ENCODE results near the gene AXL.

Gene AXL

DNA sequence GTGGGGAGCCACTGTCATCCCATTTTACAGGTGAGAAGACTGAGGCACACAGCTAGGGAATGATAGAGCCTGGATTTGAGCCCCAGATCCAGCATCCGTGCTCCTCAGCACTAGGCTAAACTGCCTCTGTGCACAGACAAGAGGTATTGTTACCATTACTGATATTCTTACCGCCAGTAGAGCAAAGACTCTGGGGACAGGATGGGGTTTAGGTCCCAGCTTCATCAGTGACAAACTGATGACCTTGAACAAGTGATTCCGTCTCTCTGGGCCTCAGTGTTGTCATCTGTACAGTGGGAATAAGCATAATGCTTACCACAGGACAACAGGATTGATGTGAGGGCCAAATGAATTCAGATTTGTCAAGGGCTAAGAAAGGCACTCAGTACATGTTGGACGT is 16.5 kb downstream of the AXL start:
- no peak for ATAC-seq
- no peak for DNase-seq

DNA sequence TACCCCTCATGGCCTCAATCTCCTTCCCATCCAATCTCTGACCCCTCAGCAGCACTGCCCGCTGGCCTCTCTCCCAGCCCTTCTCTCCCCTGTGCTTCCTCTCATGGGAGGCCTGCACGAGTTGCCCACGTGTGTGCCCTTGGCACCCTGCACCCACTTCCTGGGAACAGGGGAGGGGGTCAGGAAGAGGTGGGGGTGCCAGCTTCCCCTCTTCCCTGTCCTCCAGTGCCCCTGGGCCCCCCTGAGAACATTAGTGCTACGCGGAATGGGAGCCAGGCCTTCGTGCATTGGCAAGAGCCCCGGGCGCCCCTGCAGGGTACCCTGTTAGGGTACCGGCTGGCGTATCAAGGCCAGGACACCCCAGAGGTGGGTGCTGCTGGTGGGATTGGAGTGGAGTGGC is 19.2 kb downstream of the AXL start:
- no peak for ATAC-seq
- no peak for DNase-seq

GRCh38 chr19:41239363-41239762 is 20.3 kb downstream of the AXL start:
- no peak for DNase-seq
- ATAC-seq = no peak

DNA sequence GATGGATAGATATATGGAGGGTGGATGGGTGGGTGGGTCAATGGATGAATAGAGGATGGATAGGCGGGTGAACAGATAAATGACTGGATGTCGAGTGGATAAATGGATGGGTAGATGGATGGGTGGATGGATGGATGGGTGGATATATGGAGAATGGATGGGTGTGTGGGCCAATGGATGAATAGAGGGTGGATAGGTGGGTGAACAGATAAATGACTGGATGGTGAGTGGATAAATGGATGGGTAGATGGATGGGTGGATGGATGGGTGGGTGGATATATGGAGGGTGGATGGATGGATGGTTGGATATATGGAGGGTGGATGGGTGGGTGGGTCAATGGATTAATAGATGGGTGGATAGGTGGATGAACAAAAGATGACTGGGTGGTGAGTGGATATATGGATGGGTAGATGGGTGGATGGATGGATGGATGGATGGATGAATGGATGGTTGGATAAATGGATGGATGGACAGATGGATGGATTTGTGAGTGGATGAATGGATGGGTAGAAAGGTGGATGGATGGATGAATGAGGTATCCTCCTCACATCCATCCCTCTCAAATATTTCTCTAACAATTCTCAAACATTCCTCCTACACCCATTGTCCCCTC is 21.0 kb downstream of the AXL start:
- no peak for ATAC-seq
- no peak for DNase-seq

DNA sequence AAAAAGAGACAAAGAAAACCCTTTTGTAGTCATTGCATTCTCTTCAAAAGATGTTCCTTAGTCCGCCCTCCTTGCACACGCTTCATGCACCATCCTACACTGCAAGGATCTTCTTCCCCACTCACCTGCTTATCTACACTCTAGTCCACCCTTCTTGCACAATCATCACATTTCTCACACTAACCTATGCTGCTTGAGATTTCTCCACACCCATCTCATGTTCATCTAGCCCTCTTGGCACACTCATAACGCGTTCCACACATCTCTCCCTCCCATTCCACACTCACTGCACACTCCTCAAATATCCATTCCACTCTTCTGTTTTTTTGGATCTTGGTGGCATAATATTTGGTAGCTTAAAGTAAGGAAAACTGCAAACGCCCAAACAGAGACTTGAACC is 22.8 kb downstream of the AXL start:
- DNase-seq = no peak
- no peak for ATAC-seq

DNA sequence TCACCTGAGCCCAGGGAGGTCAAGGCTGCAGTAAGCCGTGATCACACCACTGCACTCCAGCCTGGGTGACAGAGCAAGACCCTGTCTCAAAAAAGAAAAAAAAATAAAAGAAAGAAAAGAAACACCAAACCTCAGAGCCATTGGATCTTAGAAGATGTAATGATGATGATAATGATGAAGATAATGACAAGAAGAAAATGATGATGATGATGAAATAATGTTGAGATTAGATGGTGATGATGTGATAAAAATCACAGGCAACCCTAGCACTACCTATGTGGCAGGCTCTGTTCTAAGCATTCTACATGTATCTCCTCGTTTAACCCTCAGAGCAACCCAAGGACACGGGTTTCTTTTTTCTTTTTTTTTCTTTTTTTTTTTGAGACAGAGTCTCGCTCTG is 25.1 kb downstream of the AXL start:
- no peak for ATAC-seq
- no peak for DNase-seq

DNA sequence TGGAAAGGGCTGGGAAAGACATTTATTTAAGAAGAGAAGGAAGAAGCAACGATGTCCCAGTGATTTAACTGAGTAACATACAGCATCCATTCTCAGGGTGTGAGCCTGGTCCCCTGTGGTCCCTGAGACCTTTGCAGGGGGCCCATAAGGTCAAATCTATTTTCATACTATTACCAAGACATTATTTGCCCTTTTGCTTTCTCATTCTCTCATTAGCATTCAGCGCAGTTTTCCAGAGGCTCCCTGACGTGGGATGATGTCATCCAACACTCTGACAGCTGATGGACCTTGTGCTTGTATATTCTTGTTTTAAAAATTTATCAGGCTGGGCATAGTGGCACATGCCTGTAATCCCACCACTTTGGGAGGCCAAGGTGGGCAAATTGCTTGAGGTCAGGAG is 26.8 kb downstream of the AXL start:
- ATAC-seq (peak; percentile 53), DNase-seq (no peak)

- DNase-seq (no peak), ATAC-seq (peak; percentile 38)
Observed at GRCh38 chr19:41248895-41249294, 29.9 kb downstream of the AXL start.

DNA sequence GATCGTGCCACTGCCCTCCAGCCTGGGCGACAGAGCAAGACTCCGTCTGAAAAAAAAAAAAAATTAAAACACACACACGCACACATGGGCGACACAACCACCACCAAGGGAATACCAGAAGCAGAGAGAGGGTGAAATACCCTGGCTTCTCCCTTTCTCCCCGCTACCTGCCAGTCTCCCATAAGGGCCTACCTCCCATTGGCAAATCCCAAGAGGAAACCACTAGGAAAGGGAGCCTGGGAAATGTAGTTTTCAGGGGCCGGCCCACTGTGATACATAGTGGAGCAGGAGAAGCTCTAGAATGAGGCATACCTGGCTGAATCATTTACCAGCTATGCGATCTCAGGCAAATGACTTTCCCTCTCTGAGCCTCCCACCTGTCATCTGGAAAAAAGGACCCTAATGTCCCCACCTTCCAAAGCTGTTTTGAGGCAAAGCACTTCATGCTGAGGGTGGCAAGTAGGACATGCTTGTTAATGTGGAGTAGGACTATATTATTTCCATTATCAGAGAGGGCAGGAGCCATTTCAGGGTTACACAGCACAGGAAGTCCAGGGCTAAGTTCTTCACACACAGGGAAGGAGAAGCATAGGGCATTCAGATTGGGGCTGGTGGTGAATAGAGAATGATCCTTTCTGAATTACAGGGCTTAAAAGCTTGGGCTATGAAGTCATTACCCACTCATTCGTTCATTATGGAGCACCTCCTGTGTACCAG is 30.8 kb downstream of the AXL start:
- no peak for DNase-seq

GRCh38 chr19:41253660-41254059 is 34.6 kb downstream of the AXL start:
- DNase-seq (no peak), ATAC-seq (no peak)

More for the DNA sequence above, 30.8 kb downstream of the AXL start:
- no peak for ATAC-seq

DNA sequence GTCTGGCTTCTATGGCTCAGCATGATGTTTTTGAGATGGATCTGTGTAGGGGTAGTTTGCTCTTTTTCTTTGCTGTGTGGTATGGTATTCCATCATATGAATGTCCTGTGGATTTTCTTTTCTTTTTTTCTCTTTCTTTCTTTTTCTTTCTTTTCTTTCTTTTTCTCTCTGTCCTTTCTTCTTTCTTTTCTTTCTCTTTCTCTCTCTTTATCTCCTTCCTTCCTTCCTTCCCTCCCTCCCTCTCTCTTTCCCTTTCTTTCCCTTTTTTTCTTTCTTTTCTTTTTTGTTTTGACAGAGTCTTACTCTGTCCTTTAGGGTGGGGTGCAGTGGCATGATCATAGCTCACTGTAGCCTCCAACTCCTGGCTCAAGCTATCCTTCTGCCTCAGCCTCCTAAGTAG is 36.1 kb downstream of the AXL start:
- no peak for ATAC-seq

DNA sequence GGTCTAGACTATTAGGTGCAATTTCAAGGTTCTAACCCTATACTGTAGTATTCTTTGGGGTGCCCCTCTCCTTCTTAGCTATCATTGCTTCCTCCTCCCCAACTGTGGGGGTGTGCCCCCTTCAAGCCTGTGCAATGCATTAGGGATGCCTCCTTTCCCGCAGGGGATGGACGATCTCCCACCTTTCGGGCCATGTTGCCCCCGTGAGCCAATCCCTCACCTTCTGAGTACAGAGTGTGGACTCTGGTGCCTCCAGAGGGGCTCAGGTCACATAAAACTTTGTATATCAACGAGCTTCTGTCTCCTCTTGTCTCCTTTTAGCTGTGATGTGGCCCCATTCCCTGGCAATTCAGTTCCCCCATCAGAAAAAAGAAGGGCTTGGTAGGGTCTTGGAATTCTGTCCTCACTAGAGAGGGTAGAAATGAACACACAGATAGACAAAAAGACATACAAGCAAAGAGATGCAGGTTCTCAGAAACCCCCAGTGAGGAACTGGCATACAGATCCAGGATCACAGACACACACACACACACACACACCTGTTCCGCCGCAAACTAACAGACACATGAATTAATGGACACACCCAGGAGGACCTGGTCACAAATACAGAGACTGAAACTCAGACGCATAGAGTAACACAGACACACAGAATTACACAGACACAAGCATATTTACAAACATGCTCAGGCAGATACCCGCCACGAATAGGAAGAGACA is 42.6 kb downstream of the AXL start:
- DNase-seq (no peak), ATAC-seq (no peak)

More for the DNA sequence above, 36.1 kb downstream of the AXL start:
- DNase-seq = no peak

DNA sequence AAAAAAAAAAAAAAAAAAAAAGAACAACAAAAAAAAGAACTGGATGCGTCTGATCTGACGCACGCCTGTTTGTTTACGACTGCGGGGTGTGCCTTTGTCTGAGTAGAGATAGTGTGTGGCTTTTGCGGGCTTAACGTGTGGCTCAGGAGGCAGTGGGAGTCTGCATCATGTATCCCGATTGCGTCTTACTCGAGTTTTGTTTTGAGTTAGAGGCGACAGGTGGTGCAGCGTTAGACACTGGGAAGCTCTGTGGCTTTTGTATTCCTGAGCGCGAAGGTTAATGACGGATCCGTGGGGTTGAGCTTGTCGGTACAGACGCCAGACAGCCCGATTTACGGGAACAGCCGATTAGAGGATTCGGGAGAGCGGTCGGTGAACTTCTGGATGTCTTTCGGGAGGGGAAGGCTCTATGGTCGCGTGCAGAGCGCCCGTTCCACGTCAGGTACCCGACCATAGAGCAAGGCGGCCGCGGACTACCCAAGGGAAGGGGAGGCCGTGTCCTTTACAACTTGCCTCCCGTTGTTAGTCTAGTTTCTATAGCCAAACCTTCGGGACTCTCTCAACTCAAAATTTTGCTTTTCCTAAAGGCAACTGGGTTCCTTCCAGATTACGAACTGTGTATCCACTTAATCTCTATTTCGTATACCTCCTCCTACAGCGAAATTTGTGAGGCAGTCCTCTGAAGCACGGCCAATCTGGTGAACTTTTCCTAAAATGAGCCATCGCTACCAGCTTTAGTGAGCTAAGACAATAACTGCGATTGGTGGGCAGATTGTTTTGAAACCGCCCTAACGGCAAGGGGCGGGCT is 44.2 kb downstream of the AXL start:
- ATAC-seq = peak; percentile 38

DNA sequence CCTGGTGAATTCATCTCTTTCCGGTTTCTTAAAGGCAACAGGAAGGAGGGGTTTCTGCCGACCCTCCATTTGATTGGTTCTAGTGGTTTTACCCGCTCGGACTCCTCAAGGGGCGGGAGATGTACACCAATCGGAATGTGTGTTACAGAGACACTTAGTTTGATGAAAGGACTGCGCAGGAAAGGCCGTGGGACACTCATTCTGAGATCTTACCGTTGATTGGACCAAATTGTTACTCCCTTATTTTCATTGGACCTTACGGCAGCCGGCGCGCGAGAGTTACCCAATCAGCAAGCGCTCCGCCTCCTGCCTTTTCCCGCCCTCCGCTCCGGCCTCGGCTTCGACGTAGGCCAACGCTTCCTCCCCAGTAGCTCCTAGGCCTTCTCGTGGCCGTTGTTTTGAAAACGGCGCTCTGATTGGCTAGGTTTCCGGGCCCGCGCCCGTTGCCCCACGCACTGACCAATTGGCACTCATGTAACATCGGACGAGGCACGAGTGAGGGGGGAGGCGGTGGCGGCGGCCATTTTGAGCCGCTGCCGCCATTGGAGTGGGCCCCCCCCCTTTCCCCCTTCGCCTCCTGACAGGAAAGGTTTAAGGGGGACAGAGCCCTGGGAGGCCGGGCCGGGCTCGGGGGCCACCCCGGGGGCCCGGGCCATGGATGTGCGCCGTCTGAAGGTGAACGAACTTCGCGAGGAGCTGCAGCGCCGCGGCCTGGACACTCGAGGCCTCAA is 45.0 kb downstream of the AXL start, which contains the start of gene HNRNPUL1:
HNRNPUL1 (plus strand) TSS at position 523 of the 731 bp plus-strand sequence; CDS start at position 655, 132 bp downstream.
- ATAC-seq (peak; percentile 75), DNase-seq (peak; percentile 99)

More for the DNA sequence above, 44.2 kb downstream of the AXL start:
- peak; percentile 83 for DNase-seq

DNA sequence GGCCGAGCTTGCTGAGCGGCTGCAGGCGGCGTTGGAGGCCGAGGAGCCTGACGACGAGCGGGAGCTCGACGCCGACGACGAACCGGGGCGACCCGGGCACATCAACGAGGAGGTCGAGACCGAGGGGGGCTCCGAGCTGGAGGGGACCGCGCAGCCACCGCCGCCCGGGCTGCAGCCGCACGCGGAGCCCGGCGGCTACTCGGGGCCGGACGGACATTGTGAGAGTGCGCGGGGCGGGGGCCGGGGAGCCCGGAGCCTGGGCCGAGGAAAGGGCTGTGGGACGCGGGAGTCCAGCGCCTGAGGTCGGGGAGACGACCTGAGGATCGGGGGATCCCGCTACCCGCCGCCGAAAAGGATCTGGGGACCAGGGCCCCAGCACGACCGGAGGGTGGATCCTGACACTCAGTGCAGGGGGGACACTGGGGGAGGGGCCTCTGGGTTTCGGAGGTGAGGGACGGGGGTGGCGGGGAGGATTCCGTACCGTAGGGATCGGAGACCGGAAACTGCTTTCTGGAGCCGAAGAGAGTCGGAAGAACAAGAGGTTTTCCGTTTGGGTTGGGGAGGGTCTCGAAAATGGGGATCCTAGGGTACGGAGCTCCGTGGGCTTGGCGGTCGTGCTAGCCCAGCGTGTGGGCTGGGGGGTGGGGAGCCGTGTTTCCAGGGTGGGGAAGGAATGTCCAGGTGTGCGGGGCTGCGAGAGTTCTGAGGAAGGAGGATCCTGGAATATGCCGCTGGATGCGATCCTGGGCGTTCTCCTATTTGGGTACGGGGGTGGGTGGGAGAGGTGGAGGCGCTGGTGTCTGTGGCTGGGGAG is 45.8 kb downstream of the AXL start:
- DNase-seq (peak; percentile 76), ATAC-seq (no peak)

DNA sequence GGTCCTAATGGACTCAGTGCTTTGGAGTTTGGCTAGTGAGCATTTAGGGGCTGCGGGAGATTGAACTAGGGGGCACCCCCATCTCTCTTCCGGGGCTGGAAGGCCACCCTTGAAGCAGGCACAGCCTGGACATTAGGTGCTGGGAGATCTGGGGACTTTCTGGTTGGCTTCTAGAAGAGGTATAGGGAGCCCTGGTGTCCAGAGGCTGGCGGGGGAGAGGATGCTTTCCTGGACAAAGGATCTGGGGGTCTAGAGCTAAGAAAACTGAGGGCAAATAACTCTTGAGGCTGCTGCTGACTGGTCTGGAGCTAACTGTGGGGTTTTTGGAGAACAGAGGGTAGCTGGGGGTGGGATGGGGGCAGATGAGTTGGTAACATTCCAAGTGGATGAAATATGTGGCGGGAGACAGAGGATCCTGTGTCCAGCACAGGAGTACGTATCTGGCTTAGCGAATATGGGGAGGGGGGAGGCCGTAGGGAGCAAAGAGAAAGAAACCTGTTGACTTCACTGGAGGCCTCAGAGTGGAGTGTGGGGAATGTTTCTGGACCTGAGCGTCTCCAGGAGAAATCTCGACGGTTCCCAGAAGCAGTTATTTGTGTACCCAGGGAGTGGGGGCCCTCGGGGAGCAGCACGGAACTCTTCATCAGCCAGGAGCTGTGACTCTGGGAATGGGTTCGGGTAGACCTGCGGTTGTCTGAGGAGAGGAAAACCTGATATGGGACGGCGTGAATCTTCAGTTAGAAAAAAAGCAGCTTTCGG is 46.6 kb downstream of the AXL start:
- ATAC-seq = no peak
- DNase-seq = peak; percentile 23

- DNase-seq = no peak
- ATAC-seq = no peak
Observed at GRCh38 chr19:41269055-41269454, 50.0 kb downstream of the AXL start.

GRCh38 chr19:41269571-41269970 is 50.5 kb downstream of the AXL start:
- no peak for DNase-seq
- ATAC-seq = no peak

DNA sequence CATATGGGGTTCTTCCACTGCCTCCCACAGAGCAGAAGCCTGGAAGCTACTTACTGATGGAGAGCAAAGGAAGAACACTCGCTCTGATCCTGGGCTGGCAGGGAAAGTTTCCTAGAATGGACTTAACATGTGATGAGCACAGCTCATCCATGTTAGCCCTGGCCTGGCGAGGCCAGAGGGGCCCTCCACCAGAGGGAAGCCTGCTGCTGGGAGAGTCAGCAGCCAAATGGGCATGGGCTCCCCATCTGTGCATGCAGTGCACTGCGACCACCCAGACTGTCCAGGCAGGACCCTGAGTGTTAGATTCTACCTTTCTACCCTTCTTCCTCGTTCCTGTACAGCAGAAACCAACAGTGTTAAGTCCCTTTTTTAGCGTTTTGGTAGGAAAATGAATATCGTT is 54.1 kb downstream of the AXL start:
- DNase-seq (no peak), ATAC-seq (no peak)

GRCh38 chr19:41274802-41275201 is 55.8 kb downstream of the AXL start:
- DNase-seq = no peak
- ATAC-seq = no peak
